Mononuclear cell (primary cell): ENCODE results near the gene CAPN2. TPM values are rescaled to one million over a fixed set of nuclear protein-coding genes. Genes with fewer than 3 reads are reported as not detected.

ENCODE experiments used
- H3K27me3 ChIP-seq: 2 replicates; pipeline ENCODE4 v1.6.0; 2011; ENCODE audit warnings: low read length, control low read depth; ENCODE audit not compliant: insufficient read depth
- H3K4me1 ChIP-seq: 2 replicates; pipeline ENCODE4 v1.5.1; 2011; ENCODE audit warnings: mild to moderate bottlenecking, low read length, control low read depth; ENCODE audit not compliant: insufficient read depth
- H3K4me3 ChIP-seq: 2 replicates; pipeline ENCODE4 v1.5.1; 2011; ENCODE audit warnings: mild to moderate bottlenecking, low read length, moderate library complexity
- H3K9me3 ChIP-seq: 2 replicates; pipeline ENCODE4 v1.5.1; 2011; ENCODE audit warnings: low read depth, mild to moderate bottlenecking, control low read depth, low read length
- total RNA-seq: library from RNA; depleted of rRNA; stranded (reverse); fragments of >200 nt; gene quantifications from one replicate; pipeline ENCODE4 v1.2.3, GENCODE V29; 2012

The CAPN2 gene
- total RNA-seq, 1 donor, result 146 TPM

GRCh38 chr1:223820971-223821370 lies 108.6 kb downstream of the CAPN2 start:
- Histone ChIP-seq H3K4me1 (peaks cover 31% of the 10 kb centered on the region), H3K27me3 (no peaks in the 10 kb centered on the region), H3K4me3 (no peak overlapping the region), H3K9me3 (no peaks in the 10 kb centered on the region)

- no peaks in the 10 kb centered on the region for H3K9me3 ChIP-seq
- H3K27me3 ChIP-seq, result no peaks in the 10 kb centered on the region
- H3K4me1 ChIP-seq, result peaks cover 47% of the 10 kb centered on the region
- H3K4me3 ChIP-seq, result no peak overlapping the region
Measured at GRCh38 chr1:223824287-223824686, 111.9 kb downstream of the CAPN2 start.

GRCh38 chr1:223824712-223825111 lies 112.4 kb downstream of the CAPN2 start:
- Histone ChIP-seq H3K4me1 (peaks cover 47% of the 10 kb centered on the region), H3K9me3 (no peaks in the 10 kb centered on the region), H3K4me3 (no peak overlapping the region), H3K27me3 (no peaks in the 10 kb centered on the region)

Other genes starting within 250 kb of the CAPN2 start
- gene CAPN8, start 46.8 kb upstream of the CAPN2 start, total RNA-seq, result not detected
- 117 TPM for gene TP53BP2, start 133.4 kb downstream of the CAPN2 start, total RNA-seq